GM12878 (cell line): ENCODE results near the gene KIF23.

Experiments used
- CTCF ChIP-seq, 3 experiments: IDR thresholded peaks in 2 of 3; conservative IDR thresholded peaks in 1 of 3; 2 replicates each; pipeline ENCODE4 v1.5.1; 2011; ENCODE audit warnings: low read depth in 3 of 3, low read length in 3 of 3, mild to moderate bottlenecking in 3 of 3, control low read depth in 2 of 3, moderate library complexity in 2 of 3, inconsistent platforms in 1 of 3, mixed read lengths in 1 of 3; ENCODE audit not compliant: control insufficient read depth in 2 of 3, insufficient read depth in 1 of 3; ENCODE audit errors: extremely low read depth in 1 of 3
- EP300 ChIP-seq, 2 experiments: fragments of 150-350 bp in 1 of 2; IDR thresholded peaks; 2 replicates each; pipeline ENCODE4 v1.6.1; 2011 to 2012; ENCODE audit warnings: low read depth in 2 of 2, low read length in 2 of 2, borderline replicate concordance in 1 of 2, improper control_type of control experiment in 1 of 2, inconsistent platforms in 1 of 2; ENCODE audit not compliant: control insufficient read depth in 1 of 2
- MYB ChIP-seq: fragments of 150-350 bp; IDR thresholded peaks from 2 replicates; pipeline ENCODE4 v1.6.1; 2014; ENCODE audit warnings: mild to moderate bottlenecking, low read depth, low read length, borderline replicate concordance
- MYC ChIP-seq: IDR thresholded peaks from 2 replicates; pipeline ENCODE4 v1.6.1; 2011; ENCODE audit warnings: mild to moderate bottlenecking, low read length, moderate library complexity, inconsistent platforms; ENCODE audit not compliant: insufficient read depth, insufficient replicate concordance, insufficient read length, severe bottlenecking
- POLR2A ChIP-seq: IDR thresholded peaks from 2 replicates; pipeline ENCODE4 v1.6.1; 2011; ENCODE audit warnings: low read depth, mild to moderate bottlenecking, low read length
- RAD21 ChIP-seq: IDR thresholded peaks from 2 replicates; pipeline ENCODE4 v1.6.1; 2011; ENCODE audit warnings: mild to moderate bottlenecking, low read depth, low read length, moderate library complexity; ENCODE audit not compliant: insufficient read depth
- REST ChIP-seq: IDR thresholded peaks from 2 replicates; pipeline ENCODE4 v1.6.1; 2012; ENCODE audit warnings: mild to moderate bottlenecking, low read depth, low read length
- STAT1 ChIP-seq: fragments of 450-650 bp; conservative IDR thresholded peaks from 2 replicates; pipeline ENCODE4 v1.6.1; 2014; ENCODE audit warnings: antibody characterized with exemption, mild to moderate bottlenecking

DNA sequence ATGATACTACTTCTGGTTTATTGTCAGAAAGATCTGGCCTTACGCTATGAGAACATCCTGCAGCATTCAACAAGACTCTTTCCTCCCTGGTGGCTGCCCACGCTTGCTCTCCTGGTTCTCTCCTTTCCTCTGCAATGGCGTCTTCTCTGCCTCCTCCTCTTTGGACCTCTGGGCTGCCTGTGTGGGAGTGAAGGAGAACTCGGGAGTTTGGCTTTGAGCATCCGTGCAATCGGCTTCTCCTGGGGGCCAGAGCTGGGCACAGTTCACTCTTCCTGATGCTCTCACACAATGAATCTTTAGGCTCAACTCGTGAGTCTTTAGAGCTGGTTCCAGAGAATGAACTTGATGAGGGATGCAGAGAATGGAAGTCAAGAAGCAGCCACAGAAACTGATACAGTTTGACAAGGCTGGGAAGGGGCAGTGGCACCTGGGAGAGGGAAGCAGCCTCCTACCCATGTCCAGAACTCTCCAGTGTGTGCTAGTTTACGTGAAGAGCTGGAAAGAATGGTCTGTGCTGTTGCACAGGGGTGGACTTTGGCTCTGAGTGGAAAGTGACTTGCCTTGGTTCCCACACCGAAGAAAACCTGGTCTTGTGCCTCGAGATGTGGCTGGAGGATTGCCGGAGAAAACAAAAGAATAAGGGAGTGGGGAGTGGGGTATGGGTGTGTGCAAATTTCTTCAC is 76.3 kb downstream of the KIF23 start:
- TF ChIP-seq EP300 (IDR thresholded peaks at IDR 0.05; ENCODE audit: borderline replicate concordance in 1 of 2, control insufficient read depth in 1 of 2, low read depth in 2 of 2, low read length in 2 of 2) (no peak), MYC (no peak), MYB (no peak), CTCF (IDR thresholded peaks at IDR 0.05 in 2 of 3, conservative IDR thresholded peaks at IDR 0.05 in 1 of 3; ENCODE audit: control insufficient read depth in 2 of 3, extremely low read depth in 1 of 3, insufficient read depth in 1 of 3, low read depth in 3 of 3, low read length in 3 of 3) (no peak), REST (no peak), RAD21 (no peak), POLR2A (no peak), STAT1 (no peak)
